ENCODE measurements around the gene MDFI.

DNA sequence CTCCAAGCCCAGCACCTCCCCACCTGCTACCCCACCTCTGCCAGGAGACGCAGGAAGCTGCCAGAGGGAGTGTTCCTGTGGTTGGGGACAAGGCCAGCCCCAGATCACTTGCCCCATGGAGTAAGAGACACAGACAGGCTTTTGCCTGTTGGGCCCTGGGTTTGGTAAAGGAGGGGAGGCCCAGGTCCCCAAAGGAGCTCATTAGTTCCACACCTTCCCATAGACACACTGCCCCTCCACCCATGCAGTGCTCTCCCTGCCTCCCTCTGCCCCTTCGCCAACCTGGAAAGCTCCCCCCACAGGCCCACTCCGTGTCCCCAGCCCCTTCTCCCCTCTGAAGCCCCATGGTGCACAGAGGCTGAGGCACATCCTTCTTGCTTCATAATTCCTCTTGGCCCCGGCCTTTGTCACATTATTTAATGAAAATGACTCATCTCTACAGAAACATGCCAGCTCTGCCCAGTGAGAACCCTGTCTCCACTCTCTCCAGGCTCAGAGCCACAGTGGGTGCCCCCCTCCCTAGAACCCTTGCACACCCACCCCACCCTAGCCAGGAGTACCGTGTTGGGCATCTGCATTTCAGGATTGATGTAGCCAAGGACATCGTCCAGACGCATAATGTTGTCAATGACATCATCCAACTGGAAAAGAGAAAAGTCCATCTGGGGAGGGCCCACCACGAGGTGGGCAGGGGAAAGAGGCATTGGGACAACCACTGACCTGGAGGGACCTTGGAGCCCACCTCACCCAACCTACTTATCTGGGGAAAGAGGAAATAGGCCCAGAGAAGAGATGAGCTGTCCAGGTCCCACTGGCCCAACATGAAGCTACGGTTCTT, 51.1 kb downstream of the MDFI start:
- TF ChIP-seq, protein P1, sequence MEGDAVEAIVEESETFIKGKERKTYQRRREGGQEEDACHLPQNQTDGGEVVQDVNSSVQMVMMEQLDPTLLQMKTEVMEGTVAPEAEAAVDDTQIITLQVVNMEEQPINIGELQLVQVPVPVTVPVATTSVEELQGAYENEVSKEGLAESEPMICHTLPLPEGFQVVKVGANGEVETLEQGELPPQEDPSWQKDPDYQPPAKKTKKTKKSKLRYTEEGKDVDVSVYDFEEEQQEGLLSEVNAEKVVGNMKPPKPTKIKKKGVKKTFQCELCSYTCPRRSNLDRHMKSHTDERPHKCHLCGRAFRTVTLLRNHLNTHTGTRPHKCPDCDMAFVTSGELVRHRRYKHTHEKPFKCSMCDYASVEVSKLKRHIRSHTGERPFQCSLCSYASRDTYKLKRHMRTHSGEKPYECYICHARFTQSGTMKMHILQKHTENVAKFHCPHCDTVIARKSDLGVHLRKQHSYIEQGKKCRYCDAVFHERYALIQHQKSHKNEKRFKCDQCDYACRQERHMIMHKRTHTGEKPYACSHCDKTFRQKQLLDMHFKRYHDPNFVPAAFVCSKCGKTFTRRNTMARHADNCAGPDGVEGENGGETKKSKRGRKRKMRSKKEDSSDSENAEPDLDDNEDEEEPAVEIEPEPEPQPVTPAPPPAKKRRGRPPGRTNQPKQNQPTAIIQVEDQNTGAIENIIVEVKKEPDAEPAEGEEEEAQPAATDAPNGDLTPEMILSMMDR (IDR thresholded peaks at IDR 0.05) = no peak
- TF ChIP-seq POLR2A (IDR thresholded peaks at IDR 0.05) = no peak
